BJ (cell line): ENCODE results near the gene SLC12A3. TPM values are rescaled to one million over a fixed set of nuclear protein-coding genes. Genes with fewer than 3 reads are reported as not detected.

ENCODE experiments used
- CTCF ChIA-PET: fragments of 350-600 bp; formaldehyde crosslinking; extraction: SDS; loops from one replicate; lab custom pipeline; 2021; ENCODE audit warnings: antibody characterized with exemption, inconsistent platforms; lab: Yijun Ruan, JAX
- POLR2A ChIA-PET: fragments of 300-600 bp; sonication (Branson Sonifier 250); formaldehyde crosslinking; extraction: SDS; loops from one replicate; lab custom pipeline; 2021; ENCODE audit warnings: antibody characterized with exemption; lab: Charles Lee
- DNase-seq: peaks from one replicate; pipeline ENCODE4 v3.0.0-alpha.2; 2011; ENCODE audit warnings: low read depth
- H3K27me3 ChIP-seq: 2 replicates; pipeline ENCODE4 v1.6.0; 2011; ENCODE audit warnings: low read length; ENCODE audit not compliant: control insufficient read depth, insufficient read depth
- H3K36me3 ChIP-seq: 2 replicates; pipeline ENCODE4 v1.5.1; 2011; ENCODE audit warnings: low read length; ENCODE audit not compliant: control insufficient read depth, insufficient read depth
- H3K4me3 ChIP-seq: 2 replicates; pipeline ENCODE4 v1.5.1; 2011; ENCODE audit warnings: low read depth, mild to moderate bottlenecking, control low read depth, low read length
- polyA plus RNA-seq: library from polyadenylated mRNA; depleted of rRNA; stranded (reverse); fragments of >200 nt; gene quantifications from 2 replicates; pipeline ENCODE4 v1.2.3, GENCODE V29; 2011
- TF ChIP-seq, protein P1 (sequence below): IDR thresholded peaks from 2 replicates; pipeline ENCODE4 v1.5.1; 2011; ENCODE audit warnings: low read depth, mild to moderate bottlenecking, control low read depth, inconsistent platforms, low read length, moderate library complexity; ENCODE audit not compliant: insufficient read depth

The SLC12A3 gene
- polyA plus RNA-seq, 1 experiment: not detected

DNA sequence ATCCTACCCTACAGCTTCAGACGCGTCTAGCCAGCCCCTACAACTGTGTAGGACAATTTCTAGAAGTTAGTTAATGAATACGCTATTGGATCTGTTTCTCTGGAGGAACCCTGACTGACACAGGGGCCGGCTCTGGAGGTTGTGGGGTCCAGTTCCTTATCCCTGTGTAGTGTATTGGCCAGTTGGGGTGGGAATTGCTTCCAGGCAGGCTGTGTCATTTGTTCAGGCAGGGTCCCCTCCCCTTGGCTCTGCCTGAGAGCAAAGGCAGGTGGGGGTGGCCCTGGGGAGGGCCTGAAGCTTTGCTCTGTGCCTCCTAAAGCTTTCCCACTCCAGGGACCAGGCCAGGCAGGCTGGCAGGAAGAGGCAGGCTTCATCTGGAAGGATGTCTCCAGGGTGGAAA is 85.0 kb downstream of the SLC12A3 start:
- TF ChIP-seq, protein P1, sequence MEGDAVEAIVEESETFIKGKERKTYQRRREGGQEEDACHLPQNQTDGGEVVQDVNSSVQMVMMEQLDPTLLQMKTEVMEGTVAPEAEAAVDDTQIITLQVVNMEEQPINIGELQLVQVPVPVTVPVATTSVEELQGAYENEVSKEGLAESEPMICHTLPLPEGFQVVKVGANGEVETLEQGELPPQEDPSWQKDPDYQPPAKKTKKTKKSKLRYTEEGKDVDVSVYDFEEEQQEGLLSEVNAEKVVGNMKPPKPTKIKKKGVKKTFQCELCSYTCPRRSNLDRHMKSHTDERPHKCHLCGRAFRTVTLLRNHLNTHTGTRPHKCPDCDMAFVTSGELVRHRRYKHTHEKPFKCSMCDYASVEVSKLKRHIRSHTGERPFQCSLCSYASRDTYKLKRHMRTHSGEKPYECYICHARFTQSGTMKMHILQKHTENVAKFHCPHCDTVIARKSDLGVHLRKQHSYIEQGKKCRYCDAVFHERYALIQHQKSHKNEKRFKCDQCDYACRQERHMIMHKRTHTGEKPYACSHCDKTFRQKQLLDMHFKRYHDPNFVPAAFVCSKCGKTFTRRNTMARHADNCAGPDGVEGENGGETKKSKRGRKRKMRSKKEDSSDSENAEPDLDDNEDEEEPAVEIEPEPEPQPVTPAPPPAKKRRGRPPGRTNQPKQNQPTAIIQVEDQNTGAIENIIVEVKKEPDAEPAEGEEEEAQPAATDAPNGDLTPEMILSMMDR: no peak
- Histone ChIP-seq H3K4me3 (no peak overlapping the region), H3K36me3 (peaks cover 4% of the 10 kb centered on the region), H3K27me3 (no peaks in the 10 kb centered on the region)
- no peak for DNase-seq
- POLR2A ChIA-PET: no interaction called here
- CTCF ChIA-PET: interaction anchor here (0.9 to 6.5 kb wide), 8 partner anchors 12 to 156 kb away, joined by 3 to 83 read pairs (median 4); partner anchors contain the start of gene SLC12A3

DNA sequence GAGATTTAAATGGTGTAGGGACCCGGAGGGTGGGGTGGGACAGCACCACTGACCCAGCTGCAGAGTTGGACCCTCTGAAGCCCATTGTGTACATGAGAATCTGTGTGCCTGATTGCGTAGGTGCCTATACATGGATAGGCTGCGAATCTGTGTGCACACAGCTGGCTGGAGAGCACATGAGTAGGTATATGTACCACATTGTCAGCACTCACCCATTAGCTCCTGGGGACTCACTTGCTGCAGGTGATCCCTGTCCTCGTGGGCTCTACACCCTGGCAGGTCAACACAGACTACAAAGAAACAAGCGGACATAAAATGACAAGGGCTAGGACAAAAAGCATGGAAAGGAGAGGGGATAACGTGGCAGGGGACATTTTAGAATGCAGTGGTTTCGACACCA is 85.4 kb downstream of the SLC12A3 start:
- TF ChIP-seq, protein P1: no peak
- no peak overlapping the region for H3K4me3 ChIP-seq
- no peaks in the 10 kb centered on the region for H3K36me3 ChIP-seq
- CTCF ChIA-PET: interaction anchor here (0.6 to 6.5 kb wide), 13 partner anchors 9 to 156 kb away, joined by 3 to 83 read pairs (median 3); partner anchors contain the start of genes NLRC5 and SLC12A3
- no peak for DNase-seq
- POLR2A ChIA-PET: interaction anchor here (0.7 kb wide), 1 partner anchor 96 kb away, joined by 4 read pairs; no protein-coding TSS in a partner anchor
- no peaks in the 10 kb centered on the region for H3K27me3 ChIP-seq

DNA sequence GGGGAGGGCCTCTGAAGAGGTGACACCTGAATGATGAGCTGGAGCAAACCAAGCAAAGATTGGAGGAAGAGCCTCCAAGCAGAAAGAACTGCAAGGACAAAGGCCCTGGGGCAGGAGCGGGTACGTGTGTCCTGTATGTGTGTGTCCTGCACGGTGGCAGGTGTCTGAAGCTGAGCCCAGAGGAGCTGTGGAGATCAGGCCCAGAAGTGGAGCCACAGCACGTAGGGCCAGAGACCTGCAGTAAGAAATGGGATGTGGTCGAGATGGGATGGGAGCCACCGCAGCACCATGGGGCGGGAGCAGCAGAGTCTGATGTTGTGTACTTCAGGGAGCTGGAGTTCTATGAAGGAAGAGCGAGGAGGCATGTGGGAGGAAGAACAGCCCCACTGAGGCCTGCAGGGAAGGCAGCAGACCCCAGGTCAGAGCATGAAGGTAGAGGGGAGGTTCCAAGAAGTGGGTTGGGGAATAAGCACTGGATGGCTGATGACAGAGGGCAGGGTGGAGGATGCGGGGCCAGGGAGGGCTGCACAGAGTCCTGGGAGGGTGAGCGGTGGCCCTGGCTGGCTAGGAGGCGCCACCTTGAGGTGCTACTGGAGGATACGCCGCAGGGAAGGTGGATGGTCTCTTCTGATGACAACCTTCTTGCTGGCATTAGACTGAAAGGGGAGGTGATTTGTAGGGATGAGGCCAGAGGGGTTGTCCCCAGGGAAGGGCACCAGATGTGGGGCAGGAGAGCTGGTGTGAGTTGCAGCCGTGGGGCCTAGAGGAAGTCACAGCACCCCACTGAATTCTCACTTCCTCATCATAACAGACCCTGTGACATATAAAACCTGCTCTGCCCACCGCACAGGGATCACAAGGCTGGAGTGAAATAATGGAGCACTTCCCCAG is 86.1 kb downstream of the SLC12A3 start:
- CTCF ChIA-PET: interaction anchor here (0.6 to 6.5 kb wide), 16 partner anchors 10 to 157 kb away, joined by 3 to 83 read pairs (median 4); partner anchors contain the start of genes CETP, NLRC5 and SLC12A3
- POLR2A ChIA-PET: interaction anchor here (0.7 kb wide), 1 partner anchor 97 kb away, joined by 4 read pairs; no protein-coding TSS in a partner anchor

DNA sequence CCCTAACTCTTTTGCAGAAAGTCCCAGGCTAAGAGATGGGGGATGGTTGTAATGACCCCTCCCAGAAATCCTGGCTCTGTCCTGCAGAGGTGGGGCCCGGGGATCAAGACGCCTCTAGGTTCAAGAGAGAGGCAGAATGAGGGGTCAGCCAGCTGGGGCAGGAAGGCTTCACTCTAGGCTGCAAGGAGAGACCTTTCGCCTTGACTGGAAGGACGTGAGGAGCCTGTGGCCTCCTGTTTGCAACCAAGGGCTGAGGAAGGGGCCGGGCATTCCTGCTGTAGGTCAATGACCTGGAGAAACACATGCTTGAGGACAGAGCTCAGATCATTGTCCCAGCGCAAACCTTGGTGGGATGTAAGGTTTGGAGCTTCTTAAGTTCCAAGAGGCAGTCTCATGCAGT is 88.0 kb downstream of the SLC12A3 start:
- no peak for DNase-seq
- H3K4me3 ChIP-seq: no peak overlapping the region
- no peaks in the 10 kb centered on the region for H3K36me3 ChIP-seq
- no peaks in the 10 kb centered on the region for H3K27me3 ChIP-seq
- CTCF ChIA-PET: interaction anchor here (0.8 to 6.5 kb wide), 5 partner anchors 9 to 97 kb away, joined by 3 to 83 read pairs (median 4); partner anchors contain the start of genes CETP and SLC12A3
- TF ChIP-seq, protein P1: no peak
- POLR2A ChIA-PET: no interaction called here

More for the DNA sequence above, 86.1 kb downstream of the SLC12A3 start:
- no peaks in the 10 kb centered on the region for H3K36me3 ChIP-seq
- H3K27me3 ChIP-seq: no peaks in the 10 kb centered on the region
- H3K4me3 ChIP-seq: no peak overlapping the region
- DNase-seq: no peak
- TF ChIP-seq, protein P1: peak; percentile 86

DNA sequence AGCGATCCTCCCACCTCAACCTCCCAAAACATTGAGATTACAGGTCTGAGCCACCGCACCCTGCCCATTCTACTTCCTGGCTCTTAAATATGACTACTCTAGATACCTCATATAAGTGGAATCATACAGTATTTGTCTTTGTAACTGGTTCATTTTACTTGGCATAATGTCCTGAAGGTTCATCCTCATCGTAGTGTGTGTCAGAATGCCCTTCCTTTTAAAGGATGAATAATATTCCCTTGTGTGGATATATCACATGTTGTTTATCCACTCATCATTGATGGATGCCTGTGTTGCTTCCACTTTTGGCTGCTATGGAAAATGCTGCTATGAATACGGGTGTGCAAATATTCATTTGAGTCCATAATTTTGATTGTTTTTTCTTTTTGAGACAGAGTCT is 91.1 kb downstream of the SLC12A3 start:
- no peaks in the 10 kb centered on the region for H3K36me3 ChIP-seq
- no peaks in the 10 kb centered on the region for H3K27me3 ChIP-seq
- no peak for DNase-seq
- POLR2A ChIA-PET: no interaction called here
- CTCF ChIA-PET: interaction anchor here (6.5 kb wide), 1 partner anchor 90 kb away, joined by 83 read pairs; the partner anchor contains the start of gene SLC12A3
- no peak overlapping the region for H3K4me3 ChIP-seq
- TF ChIP-seq, protein P1: no peak
